ENCODE measurements around the gene DNASE2.

Gene DNASE2

DNA sequence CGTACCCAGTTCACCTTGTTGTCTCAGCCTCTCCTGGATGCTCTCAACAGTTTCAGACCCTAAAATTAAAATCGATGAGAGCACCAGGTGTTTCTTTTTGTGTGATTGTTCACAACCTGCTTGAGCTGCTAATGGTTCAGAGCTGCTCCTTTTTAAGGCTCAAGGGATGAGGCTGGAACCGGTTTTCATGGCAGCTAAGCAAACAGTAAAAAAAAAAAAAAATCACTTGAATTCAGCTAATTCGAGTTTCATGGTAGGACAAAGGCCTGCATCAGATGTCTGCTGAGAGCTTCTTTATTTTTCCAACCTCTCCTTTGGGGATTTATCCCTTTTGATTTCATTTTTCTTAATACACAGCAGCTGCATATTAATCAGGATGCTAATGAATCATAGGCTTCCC, 31.3 kb upstream of the DNASE2 start:
- H3K27ac ChIP-seq: no peak overlapping the region
- H3K4me3 ChIP-seq (ENCODE audit: low read depth, low read length): no peak overlapping the region
- no peak overlapping the region for H3K9ac ChIP-seq
- H3K27me3 ChIP-seq (ENCODE audit: control insufficient read depth, insufficient read depth, low read length): no peaks in the 10 kb centered on the region
- H3K4me2 ChIP-seq (ENCODE audit: low read length): no peak overlapping the region
- H3K4me1 ChIP-seq: peaks cover 10% of the 10 kb centered on the region
- peak overlapping the region; percentile 81 for H2AFZ ChIP-seq
- TF ChIP-seq, protein P1, sequence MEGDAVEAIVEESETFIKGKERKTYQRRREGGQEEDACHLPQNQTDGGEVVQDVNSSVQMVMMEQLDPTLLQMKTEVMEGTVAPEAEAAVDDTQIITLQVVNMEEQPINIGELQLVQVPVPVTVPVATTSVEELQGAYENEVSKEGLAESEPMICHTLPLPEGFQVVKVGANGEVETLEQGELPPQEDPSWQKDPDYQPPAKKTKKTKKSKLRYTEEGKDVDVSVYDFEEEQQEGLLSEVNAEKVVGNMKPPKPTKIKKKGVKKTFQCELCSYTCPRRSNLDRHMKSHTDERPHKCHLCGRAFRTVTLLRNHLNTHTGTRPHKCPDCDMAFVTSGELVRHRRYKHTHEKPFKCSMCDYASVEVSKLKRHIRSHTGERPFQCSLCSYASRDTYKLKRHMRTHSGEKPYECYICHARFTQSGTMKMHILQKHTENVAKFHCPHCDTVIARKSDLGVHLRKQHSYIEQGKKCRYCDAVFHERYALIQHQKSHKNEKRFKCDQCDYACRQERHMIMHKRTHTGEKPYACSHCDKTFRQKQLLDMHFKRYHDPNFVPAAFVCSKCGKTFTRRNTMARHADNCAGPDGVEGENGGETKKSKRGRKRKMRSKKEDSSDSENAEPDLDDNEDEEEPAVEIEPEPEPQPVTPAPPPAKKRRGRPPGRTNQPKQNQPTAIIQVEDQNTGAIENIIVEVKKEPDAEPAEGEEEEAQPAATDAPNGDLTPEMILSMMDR (IDR thresholded peaks at IDR 0.05): no peak
- H3K79me2 ChIP-seq: no peaks in the 10 kb centered on the region
- no peaks in the 10 kb centered on the region for H3K36me3 ChIP-seq (ENCODE audit: control insufficient read depth, insufficient read depth, low read length)
- no peaks in the 10 kb centered on the region for H3K9me3 ChIP-seq (ENCODE audit: control insufficient read depth, low read length)

DNA sequence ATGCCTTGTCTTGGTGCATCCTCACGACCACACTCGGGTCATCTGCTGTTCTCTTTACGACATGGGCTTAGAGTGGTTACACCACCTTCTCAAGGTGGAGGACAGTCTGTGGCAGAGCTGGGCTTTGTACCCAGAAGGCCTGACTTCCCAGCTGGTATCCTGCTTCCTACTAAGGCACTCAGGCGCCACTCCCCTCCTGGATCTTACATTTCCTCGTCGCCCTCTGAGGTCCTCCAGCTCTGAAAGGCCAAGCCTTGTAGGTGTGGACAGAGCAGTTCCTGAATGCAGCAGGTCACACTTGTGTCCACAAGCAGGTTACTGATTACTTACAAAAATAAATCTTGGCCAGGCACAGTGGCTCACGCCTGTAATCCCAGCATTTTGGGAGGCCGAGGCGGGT, 25.9 kb upstream of the DNASE2 start:
- H3K4me1 ChIP-seq: no peaks in the 10 kb centered on the region
- H3K9me3 ChIP-seq (ENCODE audit: control insufficient read depth, low read length): no peaks in the 10 kb centered on the region
- no peaks in the 10 kb centered on the region for H3K27me3 ChIP-seq (ENCODE audit: control insufficient read depth, insufficient read depth, low read length)
- H3K36me3 ChIP-seq (ENCODE audit: control insufficient read depth, insufficient read depth, low read length): no peaks in the 10 kb centered on the region
- no peak overlapping the region for H3K9ac ChIP-seq
- H3K27ac ChIP-seq: no peak overlapping the region
- H2AFZ ChIP-seq: no peak overlapping the region
- no peaks in the 10 kb centered on the region for H3K79me2 ChIP-seq
- H3K4me2 ChIP-seq (ENCODE audit: low read length): no peak overlapping the region
- no peak overlapping the region for H3K4me3 ChIP-seq (ENCODE audit: low read depth, low read length)
- TF ChIP-seq, protein P1 (IDR thresholded peaks at IDR 0.05): no peak

DNA sequence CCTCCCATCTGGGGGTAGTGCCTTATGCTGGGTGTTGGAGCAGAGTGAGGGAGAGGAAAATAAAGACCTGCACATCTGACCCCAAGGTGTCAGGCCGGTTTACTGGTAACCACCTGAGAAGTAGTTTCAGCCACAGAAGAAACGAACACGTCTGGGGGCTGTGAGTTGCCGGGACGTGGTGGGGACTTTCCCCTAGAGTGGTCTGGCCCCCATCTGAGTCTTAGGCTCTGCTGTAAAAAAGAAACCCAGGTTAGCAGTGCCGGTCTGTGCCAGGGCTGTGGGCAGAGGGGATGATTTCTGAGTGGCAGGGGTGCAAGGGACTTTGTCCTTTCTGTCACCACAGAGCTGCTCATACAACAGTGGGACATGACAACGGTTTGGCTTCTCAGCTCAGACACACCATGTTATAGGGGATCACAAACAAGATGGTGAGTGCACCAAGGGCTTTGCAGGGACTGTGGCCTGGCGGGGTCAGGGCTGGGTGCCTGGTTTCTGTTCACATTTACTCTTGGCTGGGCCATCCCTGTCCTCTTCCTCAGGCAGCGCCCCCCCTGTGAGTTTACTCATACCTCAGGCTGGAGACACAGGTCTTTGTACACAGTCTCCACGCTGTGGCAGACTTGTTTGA, 18.8 kb upstream of the DNASE2 start:
- no peak overlapping the region for H3K9ac ChIP-seq
- no peaks in the 10 kb centered on the region for H3K79me2 ChIP-seq
- H3K27me3 ChIP-seq (ENCODE audit: control insufficient read depth, insufficient read depth, low read length): no peaks in the 10 kb centered on the region
- H3K9me3 ChIP-seq (ENCODE audit: control insufficient read depth, low read length): no peaks in the 10 kb centered on the region
- H3K27ac ChIP-seq: no peak overlapping the region
- no peaks in the 10 kb centered on the region for H3K36me3 ChIP-seq (ENCODE audit: control insufficient read depth, insufficient read depth, low read length)
- TF ChIP-seq, protein P1 (IDR thresholded peaks at IDR 0.05): no peak
- H3K4me1 ChIP-seq: no peaks in the 10 kb centered on the region
- H3K4me2 ChIP-seq (ENCODE audit: low read length): no peak overlapping the region
- no peak overlapping the region for H2AFZ ChIP-seq
- no peak overlapping the region for H3K4me3 ChIP-seq (ENCODE audit: low read depth, low read length)

DNA sequence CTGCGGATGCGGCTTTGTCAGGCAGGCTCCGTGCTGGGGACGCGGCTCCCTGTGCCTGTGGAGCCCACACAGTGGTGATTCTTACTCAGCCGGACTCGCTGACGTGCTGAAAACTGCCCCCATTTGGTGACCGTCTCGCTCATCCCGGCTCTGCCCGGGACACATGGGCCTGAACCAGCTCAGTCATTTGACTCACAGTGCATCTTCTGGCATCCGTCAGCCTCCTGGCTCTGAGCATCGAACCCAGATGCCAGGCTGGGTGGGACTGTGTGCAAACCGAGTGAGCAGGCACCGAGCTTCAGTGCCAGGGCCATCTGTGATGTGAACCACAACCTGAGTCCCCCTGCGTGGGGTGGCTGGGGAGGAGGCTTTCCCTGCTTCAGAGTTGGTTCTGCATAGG, 15.2 kb upstream of the DNASE2 start:
- Histone ChIP-seq H3K27me3 (ENCODE audit: control insufficient read depth, insufficient read depth, low read length) (no peaks in the 10 kb centered on the region), H3K9me3 (ENCODE audit: control insufficient read depth, low read length) (no peaks in the 10 kb centered on the region), H3K36me3 (ENCODE audit: control insufficient read depth, insufficient read depth, low read length) (no peaks in the 10 kb centered on the region), H3K9ac (no peak overlapping the region), H3K4me2 (ENCODE audit: low read length) (no peak overlapping the region), H3K4me1 (no peaks in the 10 kb centered on the region), H3K79me2 (no peaks in the 10 kb centered on the region), H3K4me3 (ENCODE audit: low read depth, low read length) (no peak overlapping the region), H2AFZ (no peak overlapping the region), H3K27ac (no peak overlapping the region)
- TF ChIP-seq, protein P1 (IDR thresholded peaks at IDR 0.05): no peak

DNA sequence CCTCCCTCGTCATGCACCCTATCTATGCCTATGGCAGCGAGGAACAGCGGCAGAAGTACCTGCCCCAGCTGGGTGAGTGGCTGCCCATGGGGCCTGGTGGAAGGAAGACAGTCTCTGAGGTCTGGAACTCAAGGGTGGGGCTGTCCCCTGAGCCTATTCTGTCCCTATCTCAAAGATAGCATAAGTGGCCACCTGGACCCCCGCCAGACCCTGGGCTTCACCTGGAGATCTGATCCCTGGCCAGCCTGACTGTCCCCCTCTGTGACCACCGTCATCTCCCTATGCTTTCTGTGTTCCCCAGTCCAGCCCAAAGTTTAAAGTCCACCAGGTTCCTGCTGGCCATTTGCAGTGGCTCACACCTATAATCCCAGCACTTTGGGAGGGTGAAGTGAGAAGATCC, 12.3 kb upstream of the DNASE2 start:
- no peak overlapping the region for H3K27ac ChIP-seq
- no peak overlapping the region for H3K4me3 ChIP-seq (ENCODE audit: low read depth, low read length)
- TF ChIP-seq, protein P1 (IDR thresholded peaks at IDR 0.05): no peak
- no peak overlapping the region for H3K4me2 ChIP-seq (ENCODE audit: low read length)
- no peaks in the 10 kb centered on the region for H3K27me3 ChIP-seq (ENCODE audit: control insufficient read depth, insufficient read depth, low read length)
- no peak overlapping the region for H2AFZ ChIP-seq
- H3K36me3 ChIP-seq (ENCODE audit: control insufficient read depth, insufficient read depth, low read length): no peaks in the 10 kb centered on the region
- H3K79me2 ChIP-seq: no peaks in the 10 kb centered on the region
- H3K9ac ChIP-seq: no peak overlapping the region
- H3K4me1 ChIP-seq: no peaks in the 10 kb centered on the region
- no peaks in the 10 kb centered on the region for H3K9me3 ChIP-seq (ENCODE audit: control insufficient read depth, low read length)
